Fibroblast of mammary gland (primary cell): Measurements from ENCODE around the gene TRAF3.

ENCODE experiments used
- DNase-seq: peaks from one replicate; pipeline ENCODE4 v3.0.0-alpha.2; 2010; ENCODE audit warnings: low read depth
- H3K4me3 ChIP-seq: 2 replicates; pipeline ENCODE4 v1.5.1; 2011; ENCODE audit warnings: low read depth, mild to moderate bottlenecking, low read length, moderate library complexity; ENCODE audit not compliant: control insufficient read depth
- CTCF ChIP-seq: conservative IDR thresholded peaks from 2 replicates; pipeline ENCODE4 v1.5.1; 2011; ENCODE audit warnings: low read depth, low read length, inconsistent platforms; ENCODE audit not compliant: control insufficient read depth, insufficient read depth

Gene TRAF3

GRCh38 chr14:102738373-102739189, 38.7 kb upstream of the TRAF3 start:
- TF ChIP-seq CTCF, result no peak

GRCh38 chr14:102739190-102739469, 38.1 kb upstream of the TRAF3 start:
- DNase-seq, result no peak
- no peak overlapping the region for H3K4me3 ChIP-seq
- no peak for TF ChIP-seq CTCF

More at GRCh38 chr14:102738373-102739189, 38.7 kb upstream of the TRAF3 start:
- no peak for DNase-seq
- no peak overlapping the region for H3K4me3 ChIP-seq

- no peak for TF ChIP-seq CTCF
- H3K4me3 ChIP-seq, result no peak overlapping the region
- no peak for DNase-seq
Observed at GRCh38 chr14:102746634-102747438, 30.4 kb upstream of the TRAF3 start.

GRCh38 chr14:102748806-102749205, 28.4 kb upstream of the TRAF3 start:
- DNase-seq, result no peak
- H3K4me3 ChIP-seq, result no peak overlapping the region
- TF ChIP-seq CTCF, result no peak

GRCh38 chr14:102749393-102750305, 27.6 kb upstream of the TRAF3 start:
- TF ChIP-seq CTCF, result no peak
- no peak overlapping the region for H3K4me3 ChIP-seq
- DNase-seq, result no peak

- no peak for DNase-seq
- TF ChIP-seq CTCF, result no peak
- no peak overlapping the region for H3K4me3 ChIP-seq
Observed at GRCh38 chr14:102750376-102750775, 26.9 kb upstream of the TRAF3 start.
